Activated B cell treated with CpG ODN at 0.5 μM for 24 hours (primary cell): Measurements from ENCODE around the gene PLCB1. TPM values are rescaled to one million over a fixed set of nuclear protein-coding genes. Genes with fewer than 3 reads are reported as not detected.
"Not testable (repeated sequence)": the region's sequence is repeated elsewhere in the genome, so short reads cannot be mapped to it uniquely, and the experiment has no call there.

ENCODE experiments used
- ATAC-seq: fragments of 200-7000 bp; cut with Tn5 transposase; one replicate; pipeline ENCODE4 v1.10.0; 2021; ENCODE audit warnings: low read depth, mild to moderate bottlenecking, moderate library complexity
- CTCF ChIA-PET: fragments of 350-600 bp; sonication (Branson Sonifier 250); formaldehyde crosslinking; loops from one replicate; lab custom pipeline; 2021; ENCODE audit warnings: antibody characterized with exemption; lab: Charles Lee
- POLR2A ChIA-PET: fragments of 350-600 bp; sonication (Branson Sonifier 250); formaldehyde crosslinking; loops from one replicate; lab custom pipeline; 2021; ENCODE audit warnings: antibody characterized with exemption; lab: Charles Lee
- DNase-seq: peaks from one replicate; pipeline ENCODE4 v3.0.0; 2022
- H3K27ac Mint-ChIP-seq: one replicate; pipeline ENCODE4 v1.8.0; 2020; ENCODE audit warnings: mixed read lengths
- H3K27me3 Mint-ChIP-seq: one replicate; pipeline ENCODE4 v1.8.0; 2021; ENCODE audit warnings: mixed read lengths
- H3K36me3 Mint-ChIP-seq: one replicate; pipeline ENCODE4 v1.8.0; 2021; ENCODE audit warnings: low read depth, mixed read lengths
- H3K4me1 Mint-ChIP-seq: one replicate; pipeline ENCODE4 v1.8.0; 2021; ENCODE audit warnings: mixed read lengths
- H3K4me3 Mint-ChIP-seq: one replicate; pipeline ENCODE4 v1.8.0; 2020; ENCODE audit warnings: mild to moderate bottlenecking, mixed read lengths
- H3K9me3 Mint-ChIP-seq: one replicate; pipeline ENCODE4 v1.8.0; 2020; ENCODE audit warnings: mixed read lengths
- CTCF ChIP-seq: fragments of 200-600 bp; IDR thresholded peaks from one replicate; pipeline ENCODE4 v1.8.0; 2022; ENCODE audit warnings: antibody characterized with exemption, mild to moderate bottlenecking
- intact Hi-C: fragments of 100-400 bp; cut with micrococcal nuclease; formaldehyde crosslinking; loops from one replicate; pipeline ENCODE4 v1.15.1; 2024
- total RNA-seq: library from RNA; stranded (reverse); gene quantifications from 2 replicates; pipeline ENCODE4 v1.2.3, GENCODE V29; 2022

The PLCB1 gene
- total RNA-seq, 1 donor from 2014 or later = 0.86 TPM

DNA sequence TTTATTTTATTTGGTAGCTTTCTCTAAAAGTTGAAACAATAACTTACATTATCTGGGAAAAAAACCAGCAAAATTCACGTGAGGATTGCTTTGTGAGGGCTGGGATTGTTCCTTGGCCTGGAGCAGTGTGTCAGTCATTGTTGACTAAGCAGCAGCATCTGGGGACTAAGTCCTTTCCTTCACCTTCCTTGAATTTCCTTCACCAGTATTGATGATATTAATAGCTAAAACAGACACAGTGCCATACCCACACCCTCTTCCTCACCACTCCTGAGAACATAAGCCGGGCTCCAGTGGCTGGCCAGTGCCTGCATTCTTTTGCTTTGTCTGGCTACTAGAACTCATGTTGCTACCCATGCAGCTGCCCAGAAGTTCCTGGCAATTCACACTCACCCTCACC lies 23.7 kb downstream of the PLCB1 start:
- no peaks in the 10 kb centered on the region for H3K4me1 Mint-ChIP-seq
- POLR2A ChIA-PET = no interaction called here
- intact Hi-C loops = no loop called here
- H3K27ac Mint-ChIP-seq = no peak overlapping the region
- TF ChIP-seq CTCF = no peak
- ATAC-seq (no peak), DNase-seq (no peak)
- peaks cover 1% of the 10 kb centered on the region for H3K27me3 Mint-ChIP-seq
- CTCF ChIA-PET = no interaction called here
- H3K4me3 Mint-ChIP-seq = no peak overlapping the region
- no peaks in the 10 kb centered on the region for H3K36me3 Mint-ChIP-seq
- H3K9me3 Mint-ChIP-seq = no peaks in the 10 kb centered on the region

DNA sequence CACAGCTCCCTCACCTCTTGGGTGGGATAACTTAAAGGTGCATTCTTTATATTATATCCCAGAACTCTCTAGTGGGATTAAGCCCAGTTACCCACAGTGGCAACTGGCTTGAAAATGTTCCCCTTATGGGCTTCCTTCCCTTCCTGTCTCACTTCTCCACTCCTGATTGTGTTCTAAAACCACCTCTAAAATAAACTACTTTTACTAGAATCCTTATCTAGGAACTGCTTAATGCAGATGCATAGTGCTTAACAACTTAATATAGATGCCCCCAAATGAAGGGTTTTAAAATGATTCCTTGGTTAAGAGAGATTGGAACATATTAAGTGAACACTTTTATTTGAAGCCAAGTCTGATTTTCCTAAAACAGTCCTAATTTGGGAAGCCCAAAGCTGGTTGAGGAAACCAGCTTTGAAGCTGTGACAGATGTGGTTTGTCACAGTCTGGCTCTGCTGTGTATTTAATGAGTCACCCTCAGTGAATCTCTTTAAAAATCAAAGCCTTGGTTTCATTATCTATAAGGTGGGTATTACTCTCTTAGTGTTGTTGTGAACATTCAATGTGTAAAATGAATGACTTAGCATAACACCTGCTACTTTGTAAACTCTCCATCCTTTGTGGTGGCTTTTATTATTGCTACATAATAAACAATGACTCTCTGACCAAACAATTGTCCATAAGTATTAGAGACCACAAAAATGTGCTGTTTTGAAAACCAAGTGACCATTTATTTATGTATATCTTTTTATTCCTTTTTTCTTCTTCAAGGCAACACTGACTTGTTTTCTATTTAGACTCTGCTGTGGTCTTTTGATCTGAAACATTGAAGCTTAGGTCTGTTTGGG lies 24.4 kb downstream of the PLCB1 start:
- no peak overlapping the region for H3K27ac Mint-ChIP-seq
- no peaks in the 10 kb centered on the region for H3K36me3 Mint-ChIP-seq
- POLR2A ChIA-PET = no interaction called here
- H3K9me3 Mint-ChIP-seq = no peaks in the 10 kb centered on the region
- CTCF ChIA-PET = no interaction called here
- H3K27me3 Mint-ChIP-seq = no peaks in the 10 kb centered on the region
- intact Hi-C loops = no loop called here
- TF ChIP-seq CTCF = no peak
- H3K4me3 Mint-ChIP-seq = no peak overlapping the region
- DNase-seq (no peak), ATAC-seq (no peak)
- no peaks in the 10 kb centered on the region for H3K4me1 Mint-ChIP-seq

DNA sequence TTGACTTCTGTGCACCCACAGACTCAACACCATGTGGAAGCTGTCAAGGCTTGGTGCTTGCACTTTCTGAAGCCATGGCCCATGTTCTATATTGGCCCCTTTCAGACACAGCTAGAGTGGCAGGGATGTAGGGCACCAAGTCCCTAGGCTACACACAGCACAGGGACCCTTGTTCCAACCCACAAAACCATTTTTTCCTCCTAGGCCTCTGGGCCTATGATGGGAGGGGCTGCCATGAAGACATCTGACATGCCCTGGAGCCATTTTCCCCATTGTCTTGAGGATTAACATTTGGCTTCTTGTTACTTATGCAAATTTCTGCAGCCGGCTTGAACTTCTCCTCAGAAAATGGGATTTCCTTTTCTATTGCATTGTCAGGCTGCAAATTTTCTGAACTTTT lies 27.2 kb downstream of the PLCB1 start:
- intact Hi-C loops, ATAC-seq, POLR2A ChIA-PET, H3K9me3 Mint-ChIP-seq, DNase-seq, H3K27ac Mint-ChIP-seq, H3K36me3 Mint-ChIP-seq, H3K4me1 Mint-ChIP-seq, H3K4me3 Mint-ChIP-seq, CTCF ChIA-PET, H3K27me3 Mint-ChIP-seq: not testable (repeated sequence)

GRCh38 chr20:8161264-8162071 lies 29.4 kb downstream of the PLCB1 start:
- intact Hi-C loops = no loop called here
- TF ChIP-seq CTCF = no peak
- ATAC-seq = no peak

GRCh38 chr20:8162610-8163009 lies 30.5 kb downstream of the PLCB1 start:
- no peak for TF ChIP-seq CTCF
- no peaks in the 10 kb centered on the region for H3K36me3 Mint-ChIP-seq
- H3K4me3 Mint-ChIP-seq = no peak overlapping the region
- no peak overlapping the region for H3K27ac Mint-ChIP-seq
- H3K4me1 Mint-ChIP-seq = no peaks in the 10 kb centered on the region
- CTCF ChIA-PET = no interaction called here
- H3K27me3 Mint-ChIP-seq = no peaks in the 10 kb centered on the region
- intact Hi-C loops = no loop called here
- no peak for DNase-seq
- POLR2A ChIA-PET = no interaction called here
- no peaks in the 10 kb centered on the region for H3K9me3 Mint-ChIP-seq
- no peak for ATAC-seq

More at GRCh38 chr20:8161264-8162071, 29.4 kb downstream of the PLCB1 start:
- no peaks in the 10 kb centered on the region for H3K4me1 Mint-ChIP-seq
- no peak overlapping the region for H3K4me3 Mint-ChIP-seq
- H3K9me3 Mint-ChIP-seq = no peaks in the 10 kb centered on the region
- ChIA-PET CTCF (no interaction called here), POLR2A (no interaction called here)
- no peaks in the 10 kb centered on the region for H3K27me3 Mint-ChIP-seq
- no peak overlapping the region for H3K27ac Mint-ChIP-seq
- H3K36me3 Mint-ChIP-seq = no peaks in the 10 kb centered on the region
- DNase-seq = no peak
